ENCODE measurements around the gene SPEM2. TPM values are rescaled to one million over a fixed set of nuclear protein-coding genes. Genes with fewer than 3 reads are reported as not detected.
A peak's percentile ranks its signal among the peaks of the same experiment; 100 is the strongest.

SPEM2 gene
- total RNA-seq, 1 donor from 2014 or later: not detected

- Histone ChIP-seq H3K36me3 (no peaks in the 10 kb centered on the region), H3K27me3 (ENCODE audit: low read depth) (no peaks in the 10 kb centered on the region), H3K27ac (replicated peaks) (peak overlapping the region; percentile 100), H3K9me3 (replicated peaks) (no peaks in the 10 kb centered on the region), H3K4me3 (peak overlapping the region; percentile 100), H3K4me1 (peaks cover 94% of the 10 kb centered on the region)
- intact Hi-C loops (cut with micrococcal nuclease): no loop called here
- no peak for DNase-seq
- TF ChIP-seq, protein P1, sequence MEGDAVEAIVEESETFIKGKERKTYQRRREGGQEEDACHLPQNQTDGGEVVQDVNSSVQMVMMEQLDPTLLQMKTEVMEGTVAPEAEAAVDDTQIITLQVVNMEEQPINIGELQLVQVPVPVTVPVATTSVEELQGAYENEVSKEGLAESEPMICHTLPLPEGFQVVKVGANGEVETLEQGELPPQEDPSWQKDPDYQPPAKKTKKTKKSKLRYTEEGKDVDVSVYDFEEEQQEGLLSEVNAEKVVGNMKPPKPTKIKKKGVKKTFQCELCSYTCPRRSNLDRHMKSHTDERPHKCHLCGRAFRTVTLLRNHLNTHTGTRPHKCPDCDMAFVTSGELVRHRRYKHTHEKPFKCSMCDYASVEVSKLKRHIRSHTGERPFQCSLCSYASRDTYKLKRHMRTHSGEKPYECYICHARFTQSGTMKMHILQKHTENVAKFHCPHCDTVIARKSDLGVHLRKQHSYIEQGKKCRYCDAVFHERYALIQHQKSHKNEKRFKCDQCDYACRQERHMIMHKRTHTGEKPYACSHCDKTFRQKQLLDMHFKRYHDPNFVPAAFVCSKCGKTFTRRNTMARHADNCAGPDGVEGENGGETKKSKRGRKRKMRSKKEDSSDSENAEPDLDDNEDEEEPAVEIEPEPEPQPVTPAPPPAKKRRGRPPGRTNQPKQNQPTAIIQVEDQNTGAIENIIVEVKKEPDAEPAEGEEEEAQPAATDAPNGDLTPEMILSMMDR (IDR thresholded peaks at IDR 0.05; ENCODE audit: borderline replicate concordance): no peak
Observed at GRCh38 chr17:7476951-7477350, 51.5 kb downstream of the SPEM2 start.

Other genes with a start within 250 kb of the SPEM2 start
- gene ASGR1, start 246.2 kb upstream of the SPEM2 start, total RNA-seq: 0.14 TPM
- gene DLG4, start 205.8 kb upstream of the SPEM2 start, total RNA-seq: 14.0 TPM
- 1,845 TPM for gene ACADVL, start 205.7 kb upstream of the SPEM2 start, total RNA-seq
- gene DVL2, start 191.1 kb upstream of the SPEM2 start, total RNA-seq: 19.8 TPM
- 22.0 TPM for gene PHF23, start 186.2 kb upstream of the SPEM2 start, total RNA-seq
- 394 TPM for gene GABARAP, start 183.2 kb upstream of the SPEM2 start, total RNA-seq
- gene CTDNEP1, start 173.9 kb upstream of the SPEM2 start, total RNA-seq: 105 TPM
- 62.5 TPM for gene ELP5, start 173.4 kb upstream of the SPEM2 start, total RNA-seq
- 1.6 TPM for gene CLDN7, start 163.1 kb upstream of the SPEM2 start, total RNA-seq
- 146 TPM for gene SLC2A4, start 143.9 kb upstream of the SPEM2 start, total RNA-seq
- 0.77 TPM for gene YBX2, start 131.0 kb upstream of the SPEM2 start, total RNA-seq
- 250 TPM for gene EIF5A, start 118.0 kb upstream of the SPEM2 start, total RNA-seq
- gene GPS2, start 110.3 kb upstream of the SPEM2 start, total RNA-seq: 66.1 TPM
- gene NEURL4, start 96.3 kb upstream of the SPEM2 start, total RNA-seq: 31.9 TPM
- gene ACAP1, start 89.1 kb upstream of the SPEM2 start, total RNA-seq: 13.4 TPM
- gene KCTD11, start 73.5 kb upstream of the SPEM2 start, total RNA-seq: 3.9 TPM
- gene TMEM95, start 70.5 kb upstream of the SPEM2 start, total RNA-seq: not detected
- gene TNK1, start 44.5 kb upstream of the SPEM2 start, total RNA-seq: 1.8 TPM
- gene PLSCR3, start 31.1 kb upstream of the SPEM2 start, total RNA-seq: 20.1 TPM
- gene TMEM256, start 21.5 kb upstream of the SPEM2 start, total RNA-seq: 67.8 TPM
- 9.3 TPM for gene NLGN2, start 17.8 kb upstream of the SPEM2 start, total RNA-seq
- not detected for gene SPEM1, start 5.3 kb upstream of the SPEM2 start, total RNA-seq
- not detected for gene SPEM3, start 3.2 kb downstream of the SPEM2 start, total RNA-seq
- 2.7 TPM for gene TMEM102, start 9.8 kb downstream of the SPEM2 start, total RNA-seq
- 6.5 TPM for gene FGF11, start 13.9 kb downstream of the SPEM2 start, total RNA-seq
- gene CHRNB1, start 19.4 kb downstream of the SPEM2 start, total RNA-seq: 8.7 TPM
- 63.4 TPM for gene ZBTB4, start 54.0 kb downstream of the SPEM2 start, total RNA-seq
- not detected for gene SLC35G6, start 55.8 kb downstream of the SPEM2 start, total RNA-seq
- 38.7 TPM for gene POLR2A, start 58.8 kb downstream of the SPEM2 start, total RNA-seq
- 29.9 TPM for gene TNFSF12, start 123.4 kb downstream of the SPEM2 start, total RNA-seq
- 6.3 TPM for gene TNFSF13, start 133.1 kb downstream of the SPEM2 start, total RNA-seq
- 29.5 TPM for gene SENP3, start 136.3 kb downstream of the SPEM2 start, total RNA-seq
- gene CD68, start 154.0 kb downstream of the SPEM2 start, total RNA-seq: 25.5 TPM
- 24.9 TPM for gene MPDU1, start 158.2 kb downstream of the SPEM2 start, total RNA-seq
- gene SOX15, start 164.5 kb downstream of the SPEM2 start, total RNA-seq: 1.9 TPM
- gene FXR2, start 189.3 kb downstream of the SPEM2 start, total RNA-seq: 111 TPM
- gene SAT2, start 202.2 kb downstream of the SPEM2 start, total RNA-seq: 73.5 TPM
- 0.74 TPM for gene SHBG, start 204.5 kb downstream of the SPEM2 start, total RNA-seq
- gene ATP1B2, start 225.3 kb downstream of the SPEM2 start, total RNA-seq: 2.8 TPM

Measured in left ventricle myocardium inferior (tissue), 1 donor.